Fibroblast of skin of scalp (primary cell): ENCODE measurements around the gene TCF4.

Source experiments
- DNase-seq: peaks from one replicate; pipeline ENCODE4 v3.0.0-alpha.2; 2013

The TCF4 gene

GRCh38 chr18:55433140-55433539, 154.9 kb downstream of the TCF4 start:
- no peak for DNase-seq

- no peak for DNase-seq
These were observed 155.5 kb downstream of the TCF4 start for GRCh38 chr18:55432307-55433040.

- DNase-seq, result no peak
These were observed 158.0 kb downstream of the TCF4 start for GRCh38 chr18:55430026-55430425.

GRCh38 chr18:55427951-55428350, 160.0 kb downstream of the TCF4 start:
- peak; percentile 66 for DNase-seq

- no peak for DNase-seq
These were observed 162.3 kb downstream of the TCF4 start for GRCh38 chr18:55425698-55426097.

GRCh38 chr18:55422456-55423180, 165.4 kb downstream of the TCF4 start:
- DNase-seq, result peak; percentile 70

GRCh38 chr18:55421615-55422419, 166.2 kb downstream of the TCF4 start:
- DNase-seq, result peak; percentile 70

- no peak for DNase-seq
These were observed 166.7 kb downstream of the TCF4 start for GRCh38 chr18:55421308-55421614.

GRCh38 chr18:55420665-55421307, 167.2 kb downstream of the TCF4 start:
- DNase-seq, result no peak

GRCh38 chr18:55419947-55420664, 167.9 kb downstream of the TCF4 start:
- peak; percentile 54 for DNase-seq

GRCh38 chr18:55419132-55419946, 168.7 kb downstream of the TCF4 start:
- no peak for DNase-seq

GRCh38 chr18:55418439-55418838, 169.6 kb downstream of the TCF4 start:
- DNase-seq, result no peak

- DNase-seq, result no peak
These were observed 171.2 kb downstream of the TCF4 start for GRCh38 chr18:55416791-55417190.

- peak; percentile 83 for DNase-seq
These were observed 172.6 kb downstream of the TCF4 start for GRCh38 chr18:55415258-55415871.

- no peak for DNase-seq
These were observed 173.5 kb downstream of the TCF4 start for GRCh38 chr18:55414475-55414874.

- peak; percentile 49 for DNase-seq
These were observed 174.5 kb downstream of the TCF4 start for GRCh38 chr18:55413474-55413873.

GRCh38 chr18:55407774-55408535, 180.0 kb downstream of the TCF4 start:
- DNase-seq, result no peak

GRCh38 chr18:55407191-55407590, 180.8 kb downstream of the TCF4 start:
- no peak for DNase-seq

- DNase-seq, result no peak
These were observed 181.5 kb downstream of the TCF4 start for GRCh38 chr18:55406451-55406991.

GRCh38 chr18:55405893-55406406, 182.0 kb downstream of the TCF4 start:
- peak; percentile 97 for DNase-seq
